GM10847 (cell line): ENCODE results near the gene ZDHHC7.

Experiments used
- POLR2A ChIP-seq: IDR thresholded peaks from 2 replicates; pipeline ENCODE4 v1.6.1; 2011; ENCODE audit not compliant: insufficient read length; ENCODE audit errors: extremely low read depth

Gene ZDHHC7

DNA sequence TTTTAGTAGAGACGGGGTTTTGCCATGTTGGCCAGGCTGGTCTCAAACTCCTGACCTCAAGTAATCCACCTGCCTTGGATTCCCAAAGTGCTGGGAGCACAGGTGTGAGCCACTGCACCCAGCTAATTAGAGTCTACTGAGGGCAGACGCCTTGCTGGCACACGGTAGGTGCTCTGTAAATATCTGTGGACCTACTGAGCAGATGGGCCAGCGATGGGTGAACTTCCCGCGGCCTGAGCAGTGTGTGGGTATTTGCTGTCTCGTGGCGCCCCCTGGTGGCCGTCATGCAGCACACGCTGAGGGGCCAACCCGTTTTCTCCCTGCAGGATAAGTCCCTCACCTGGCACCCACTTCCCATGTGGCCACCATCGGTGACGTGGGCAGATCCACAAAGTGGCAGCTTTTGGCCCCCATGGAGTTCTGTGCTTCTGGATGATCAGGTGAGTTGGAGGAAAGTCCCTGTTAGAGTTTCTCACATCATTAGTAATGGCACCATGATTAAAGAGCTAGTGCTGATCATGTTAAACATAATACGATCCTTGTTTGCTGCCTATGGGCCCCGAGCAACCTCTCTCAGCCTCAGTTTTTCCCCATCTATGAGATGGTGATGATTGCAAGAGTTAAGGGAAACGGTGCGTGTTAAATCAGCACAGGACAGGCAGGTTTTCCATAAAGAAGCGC is 40.7 kb downstream of the ZDHHC7 start:
- TF ChIP-seq POLR2A: no peak

- TF ChIP-seq POLR2A: no peak
These were observed 43.5 kb downstream of the ZDHHC7 start for GRCh38 chr16:84967828-84968227.

DNA sequence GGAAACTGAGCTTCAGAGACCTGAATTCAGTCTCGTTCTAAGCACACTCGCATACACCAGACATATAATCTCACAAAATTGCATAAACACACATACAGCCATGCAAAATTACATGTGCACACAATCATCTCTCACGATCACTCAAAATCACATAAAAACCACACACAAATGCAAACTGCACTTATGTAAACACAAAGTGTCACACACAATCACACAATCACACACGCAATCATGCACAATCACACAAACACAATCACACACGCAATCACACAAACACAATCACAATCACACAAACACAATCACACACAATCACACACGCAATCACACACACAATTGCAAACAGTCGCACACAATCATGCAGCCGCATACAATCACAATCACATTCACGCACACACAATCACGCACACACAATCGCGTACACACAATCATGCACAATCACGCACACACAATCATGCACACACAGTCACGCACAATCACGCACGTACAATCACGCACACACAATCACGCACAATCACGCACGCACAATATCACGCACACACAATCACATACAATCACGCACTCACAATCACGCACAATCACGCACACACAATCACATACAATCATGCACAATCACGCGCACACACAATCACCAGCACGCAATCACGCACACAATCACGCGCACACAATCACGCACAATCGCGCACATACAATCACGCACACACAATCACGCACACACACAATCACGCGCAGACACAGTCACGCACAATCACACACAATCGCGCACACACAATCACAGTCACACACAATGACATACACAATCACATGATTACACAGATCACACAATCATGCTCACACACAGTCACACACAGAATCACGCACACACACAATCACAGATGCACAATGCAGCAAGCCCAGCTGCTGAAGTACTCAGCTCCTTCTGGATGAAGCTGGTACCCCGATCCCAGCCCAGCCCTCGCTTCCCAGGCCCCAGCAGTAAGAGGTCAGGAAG is 45.6 kb downstream of the ZDHHC7 start:
- TF ChIP-seq POLR2A: no peak

GRCh38 chr16:84964386-84965128 is 46.8 kb downstream of the ZDHHC7 start:
- TF ChIP-seq POLR2A: no peak

DNA sequence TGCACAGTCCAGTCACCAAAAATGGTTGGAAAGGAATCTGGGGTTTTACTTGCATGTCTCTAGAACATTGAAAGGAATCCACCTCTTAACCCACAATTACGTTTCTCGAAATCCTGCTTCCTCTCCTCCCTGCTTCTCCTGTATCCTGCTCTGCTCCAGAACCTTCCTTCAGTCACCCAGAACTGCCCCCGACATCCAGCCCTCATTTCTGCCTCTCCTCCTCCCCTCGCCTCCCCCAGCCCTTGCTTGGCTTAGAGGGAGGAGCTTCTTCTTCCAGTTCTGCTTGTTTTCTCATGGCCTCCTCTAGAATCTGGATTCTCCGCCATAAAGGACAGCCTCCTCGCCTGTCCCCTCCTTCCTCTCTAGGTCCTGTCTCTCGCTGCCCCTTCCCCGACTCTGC is 48.3 kb downstream of the ZDHHC7 start:
- no peak for TF ChIP-seq POLR2A

GRCh38 chr16:84960942-84961341 is 50.4 kb downstream of the ZDHHC7 start:
- no peak for TF ChIP-seq POLR2A

GRCh38 chr16:84959784-84960417 is 51.4 kb downstream of the ZDHHC7 start:
- no peak for TF ChIP-seq POLR2A

GRCh38 chr16:84959045-84959576 is 52.2 kb downstream of the ZDHHC7 start:
- no peak for TF ChIP-seq POLR2A

- TF ChIP-seq POLR2A: no peak
These were observed 53.5 kb downstream of the ZDHHC7 start for GRCh38 chr16:84957792-84958191.

- TF ChIP-seq POLR2A: no peak
These were observed 54.1 kb downstream of the ZDHHC7 start for GRCh38 chr16:84957192-84957591.

GRCh38 chr16:84955427-84955826 is 55.9 kb downstream of the ZDHHC7 start:
- no peak for TF ChIP-seq POLR2A

- no peak for TF ChIP-seq POLR2A
These were observed 58.1 kb downstream of the ZDHHC7 start for GRCh38 chr16:84953190-84953746.

DNA sequence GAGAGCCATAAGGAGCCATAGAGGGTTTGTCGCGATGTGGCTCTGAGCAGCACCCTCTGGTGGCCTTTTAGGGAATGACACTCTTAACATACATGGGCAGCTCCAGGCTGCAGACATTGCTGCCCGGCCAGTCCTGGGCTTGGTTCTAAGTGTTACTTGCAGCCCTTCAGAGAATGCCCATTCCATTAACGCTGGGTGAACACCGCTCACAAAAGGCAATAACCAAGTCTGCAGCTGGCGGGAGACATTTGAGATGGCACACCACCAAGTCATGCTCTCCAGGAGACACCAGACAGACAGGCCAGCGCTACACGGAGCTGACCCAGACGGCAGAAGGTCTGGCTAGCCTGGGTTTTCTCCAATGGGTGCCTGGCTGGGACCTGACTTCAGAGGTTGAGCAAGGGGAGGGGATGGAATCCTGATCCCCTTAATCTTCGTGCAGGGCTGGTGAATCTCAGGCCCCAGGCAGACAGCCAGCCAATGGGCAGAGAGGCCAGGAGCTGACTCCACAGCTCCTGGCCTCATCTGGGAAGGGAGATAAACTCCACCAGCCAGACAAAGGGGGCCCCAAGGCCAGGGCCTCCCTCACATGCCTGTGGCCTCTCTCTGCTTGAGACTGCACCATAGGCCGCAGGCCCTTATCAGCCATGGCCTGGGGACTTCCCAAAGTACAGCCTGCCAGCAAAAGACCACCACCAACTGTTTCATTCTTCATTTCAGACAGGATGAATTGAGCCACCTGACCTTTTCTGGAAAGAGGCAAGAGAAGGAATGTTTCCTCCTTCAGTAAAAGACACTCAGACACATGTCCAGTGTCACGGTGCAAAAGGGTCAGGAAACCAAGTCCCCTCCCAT is 58.8 kb downstream of the ZDHHC7 start:
- no peak for TF ChIP-seq POLR2A

- no peak for TF ChIP-seq POLR2A
These were observed 60.4 kb downstream of the ZDHHC7 start for GRCh38 chr16:84950906-84951305.
